HCT116 (cell line): Measurements from ENCODE around the gene DTWD1. TPM values are rescaled to one million over a fixed set of nuclear protein-coding genes. Genes with fewer than 3 reads are reported as not detected.
"Not testable (repeated sequence)": the region's sequence is repeated elsewhere in the genome, so short reads cannot be mapped to it uniquely, and the experiment has no call there.

ENCODE experiments used
- ATAC-seq: fragments of 200-7000 bp; cut with Tn5 transposase; 2 replicates; pipeline ENCODE4 v1.9.1; 2020; ENCODE audit warnings: mild to moderate bottlenecking, moderate library complexity
- BruUV-seq: library from RNA; stranded (reverse); fragments of 400-500 nt; replicated peaks from 2 replicates; lab custom pipeline; 2021; lab: Mats Ljungman, UMichigan
- CTCF ChIA-PET: fragments of 300-600 bp; sonication (Branson Sonifier 250); formaldehyde crosslinking; loops from one replicate; lab custom pipeline; 2021; ENCODE audit warnings: antibody characterized with exemption; lab: Charles Lee
- POLR2A ChIA-PET: fragments of 300-600, 350-600 bp; sonication (Branson Sonifier 250); formaldehyde crosslinking; loops from one replicate; lab custom pipeline; 2021; ENCODE audit warnings: antibody characterized with exemption; lab: Charles Lee
- RAD21 ChIA-PET, 2 experiments: fragments of 300-600 bp; sonication (Branson Sonifier 250); formaldehyde crosslinking; loops; one replicate each; lab custom pipeline; 2023; ENCODE audit warnings: low total read pairs in 2 of 2; ENCODE audit not compliant: uncharacterized antibody in 2 of 2, unreplicated experiment in 2 of 2, low non-redundant PET in 1 of 2; lab: Charles Lee
- DNase-seq: peaks from one replicate; pipeline ENCODE4 v3.0.0-alpha.2; 2010; ENCODE audit warnings: low read depth, low spot score
- H2AFZ ChIP-seq: fragments of 200-600 bp; shearing (Covaris generic), sonication (generic); 2 replicates; pipeline ENCODE4 v1.6.1; 2017; ENCODE audit warnings: low read depth, mixed run types, mixed read lengths, antibody characterized with exemption, low read length; ENCODE audit not compliant: poor library complexity, severe bottlenecking
- H3K27ac ChIP-seq: 2 replicates; pipeline ENCODE4 v1.5.1; 2012; ENCODE audit warnings: low read depth, low read length
- H3K27me3 ChIP-seq: fragments of 200-600 bp; sonication (generic); 2 replicates; pipeline ENCODE4 v1.6.1; 2016; ENCODE audit warnings: mixed run types, low read length, mixed read lengths; ENCODE audit not compliant: insufficient read depth
- H3K36me3 ChIP-seq, 2 experiments: fragments of 200-500 bp in 1 of 2; fragments of 200-600 bp in 1 of 2; sonication (Bioruptor generic) in 1 of 2; sonication (generic) in 1 of 2; 2 replicates each; pipeline versions ENCODE4 v1.5.1 to v1.6.1; 2014 to 2016; ENCODE audit warnings: low read length in 2 of 2, inconsistent platforms in 1 of 2, mixed read lengths in 1 of 2, mixed run types in 1 of 2; ENCODE audit not compliant: insufficient read depth in 2 of 2, control insufficient read depth in 1 of 2
- H3K4me1 ChIP-seq, 2 experiments: fragments of 200-600 bp in 1 of 2; sonication (generic) in 1 of 2; 2 replicates each; pipeline versions ENCODE4 v1.5.1 to v1.6.1; 2012 to 2017; ENCODE audit warnings: low read length in 2 of 2, inconsistent platforms in 1 of 2, mild to moderate bottlenecking in 1 of 2, mixed read lengths in 1 of 2, mixed run types in 1 of 2, moderate library complexity in 1 of 2; ENCODE audit not compliant: insufficient read depth in 2 of 2, control insufficient read depth in 1 of 2
- H3K4me2 ChIP-seq: fragments of 200-600 bp; sonication (generic); 2 replicates; pipeline ENCODE4 v1.6.1; 2017; ENCODE audit warnings: mixed run types, low read length, mixed read lengths
- H3K4me3 ChIP-seq, 2 experiments: fragments of 200-600 bp in 1 of 2; sonication (generic) in 1 of 2; replicated peaks in 1 of 2; 2 replicates each; pipeline ENCODE4 v1.5.1; 2011 to 2016; ENCODE audit warnings: low read length in 2 of 2, control low read depth in 1 of 2, low read depth in 1 of 2, mild to moderate bottlenecking in 1 of 2, mixed read lengths in 1 of 2, mixed run types in 1 of 2
- H3K79me2 ChIP-seq: fragments of 200-600 bp; sonication (generic); 2 replicates; pipeline ENCODE4 v1.6.1; 2017; ENCODE audit warnings: mild to moderate bottlenecking, mixed run types, low read length, moderate library complexity, mixed read lengths; ENCODE audit not compliant: insufficient read depth
- H3K9ac ChIP-seq: fragments of 200-600 bp; sonication (generic); 2 replicates; pipeline ENCODE4 v1.6.1; 2016; ENCODE audit warnings: low read length, mixed read lengths
- H3K9me2 ChIP-seq: fragments of 200-600 bp; sonication (generic), shearing (Covaris generic); 2 replicates; pipeline ENCODE4 v1.6.1; 2017; ENCODE audit warnings: mixed run types, mild to moderate bottlenecking, moderate library complexity; ENCODE audit not compliant: insufficient read depth
- H3K9me3 ChIP-seq, 2 experiments: fragments of 200-500 bp in 1 of 2; fragments of 200-600 bp in 1 of 2; sonication (Bioruptor generic) in 1 of 2; sonication (generic) in 1 of 2; 2 replicates each; pipeline ENCODE4 v1.6.1; 2014 to 2017; ENCODE audit warnings: low read length in 2 of 2, mixed read lengths in 2 of 2, inconsistent platforms in 1 of 2, low read depth in 1 of 2, mild to moderate bottlenecking in 1 of 2, mixed run types in 1 of 2, moderate library complexity in 1 of 2; ENCODE audit not compliant: control insufficient read depth in 1 of 2, insufficient read depth in 1 of 2
- H4K20me1 ChIP-seq: fragments of 200-600 bp; sonication (generic), shearing (Covaris generic); 2 replicates; pipeline ENCODE4 v1.6.1; 2017; ENCODE audit warnings: mixed run types, mild to moderate bottlenecking, moderate library complexity; ENCODE audit not compliant: insufficient read depth
- FOSL1 ChIP-seq: IDR thresholded peaks from 2 replicates; pipeline ENCODE4 v1.6.1; 2012; ENCODE audit warnings: low read depth
- RAD21 ChIP-seq: IDR thresholded peaks from 2 replicates; pipeline ENCODE4 v1.6.1; 2012; ENCODE audit warnings: low read depth, mild to moderate bottlenecking
- SP1 ChIP-seq: IDR thresholded peaks from 2 replicates; pipeline ENCODE4 v1.6.1; 2012; ENCODE audit warnings: low read depth
- TCF7L2 ChIP-seq: IDR thresholded peaks from 2 replicates; pipeline ENCODE4 v1.7.0; 2011; ENCODE audit warnings: borderline replicate concordance, inconsistent platforms; ENCODE audit not compliant: insufficient read depth, insufficient read length; ENCODE audit errors: extremely low read depth
- ZFX ChIP-seq: fragments of 450-650 bp; IDR thresholded peaks from 2 replicates; pipeline ENCODE4 v1.6.1; 2017
- intact Hi-C: fragments of 100-400 bp; cut with micrococcal nuclease; formaldehyde crosslinking; loops from 2 replicates; pipeline ENCODE4 v1.10.0; 2022
- total RNA-seq: library from RNA; stranded (reverse); gene quantifications from one replicate; pipeline ENCODE4 v1.2.1, GENCODE V29; 2021; ENCODE audit not compliant: unreplicated experiment

The DTWD1 gene
- total RNA-seq, 1 experiment from 2014 or later, result 34.5 TPM

GRCh38 chr15:49612240-49612639, 8.6 kb upstream of the DTWD1 start:
- H4K20me1 ChIP-seq, H3K79me2 ChIP-seq, POLR2A ChIA-PET, H3K36me3 ChIP-seq, H3K4me1 ChIP-seq, intact Hi-C loops, H3K4me2 ChIP-seq, H3K4me3 ChIP-seq, DNase-seq, ATAC-seq, CTCF ChIA-PET, H2AFZ ChIP-seq, H3K27me3 ChIP-seq, RAD21 ChIA-PET, H3K9me3 ChIP-seq, H3K9me2 ChIP-seq, H3K9ac ChIP-seq, BruUV-seq, H3K27ac ChIP-seq: not testable (repeated sequence)

- Histone ChIP-seq H3K9me3 (peaks cover 0 to 4% of the 10 kb centered on the region in 2 experiments; a peak in 2 of 4 replicates), H3K9ac (no peak overlapping the region), H3K79me2 (peaks cover 34% of the 10 kb centered on the region), H2AFZ (no peak overlapping the region), H3K36me3 (0 out of 4 replicates have a peak, but pooled peaks cover 0 to 9% of the 10 kb centered on the region in 2 experiments), H4K20me1 (no peaks in the 10 kb centered on the region), H3K4me2 (peak overlapping the region; percentile 78; the same call in 1 of the 2 replicates), H3K27me3 (no peaks in the 10 kb centered on the region), H3K4me1 (peaks cover 10 to 11% of the 10 kb centered on the region in 2 experiments; a peak in 2 of 4 replicates), H3K27ac (no peak overlapping the region), H3K9me2 (no peaks in the 10 kb centered on the region), H3K4me3 (no peak overlapping the region)
- no peak for TF ChIP-seq SP1
- no peak for TF ChIP-seq ZFX
- TF ChIP-seq FOSL1, result no peak
- no peak for TF ChIP-seq TCF7L2
- TF ChIP-seq RAD21, result no peak
- ChIA-PET CTCF (no interaction called here), RAD21 (no interaction called here), POLR2A (no interaction called here)
- intact Hi-C loops, result no loop called here
- ATAC-seq (no peak), DNase-seq (no peak)
- BruUV-seq, result no TSS peak
Observed at GRCh38 chr15:49619226-49619625, 1.6 kb upstream of the DTWD1 start.
